GM23338 (cell line): ENCODE measurements around the gene ART3. TPM values are rescaled to one million over a fixed set of nuclear protein-coding genes. Genes with fewer than 3 reads are reported as not detected.

Experiments
- ATAC-seq: fragments of 200-7000 bp; cut with Tn5 transposase; 3 replicates; pipeline ENCODE4 v1.9.1; 2020
- DNase-seq: peaks from one replicate; pipeline ENCODE4 v3.0.0-alpha.2; 2015; ENCODE audit warnings: low spot score
- H2AFZ ChIP-seq: fragments of 200-600 bp; sonication (generic); 2 replicates; pipeline ENCODE4 v1.8.0; 2016; ENCODE audit warnings: antibody characterized with exemption, mild to moderate bottlenecking, moderate library complexity
- H3F3A ChIP-seq: fragments of 200-600 bp; sonication (generic); replicated peaks from 2 replicates; pipeline ENCODE4 v1.8.0; 2017; ENCODE audit warnings: antibody characterized with exemption, mixed run types, low read depth
- H3K27ac ChIP-seq: fragments of 200-600 bp; sonication (generic); 2 replicates; pipeline ENCODE4 v1.6.1; 2016; ENCODE audit warnings: low read depth
- H3K27me3 ChIP-seq: fragments of 200-600 bp; sonication (generic); 2 replicates; pipeline ENCODE4 v1.8.0; 2016; ENCODE audit warnings: mild to moderate bottlenecking, mixed run types, moderate library complexity; ENCODE audit not compliant: insufficient read depth
- H3K36me3 ChIP-seq: fragments of 200-600 bp; sonication (generic); 2 replicates; pipeline ENCODE4 v1.8.0; 2016; ENCODE audit warnings: mild to moderate bottlenecking; ENCODE audit not compliant: insufficient read depth
- H3K4me1 ChIP-seq: fragments of 200-600 bp; sonication (generic); 2 replicates; pipeline ENCODE4 v1.8.0; 2016; ENCODE audit warnings: mild to moderate bottlenecking, moderate library complexity; ENCODE audit not compliant: insufficient read depth
- H3K4me2 ChIP-seq: fragments of 200-600 bp; sonication (generic); 2 replicates; pipeline ENCODE4 v1.7.1; 2017; ENCODE audit warnings: mixed run types
- H3K4me3 ChIP-seq: fragments of 200-600 bp; sonication (generic); 2 replicates; pipeline ENCODE4 v1.6.1; 2016; ENCODE audit warnings: mixed run types
- H3K79me2 ChIP-seq: fragments of 200-600 bp; sonication (generic); replicated peaks from 2 replicates; pipeline ENCODE4 v1.8.0; 2017; ENCODE audit warnings: mild to moderate bottlenecking; ENCODE audit not compliant: insufficient read depth
- H3K9me2 ChIP-seq: fragments of 200-600 bp; sonication (generic); 2 replicates; pipeline ENCODE4 v1.8.0; 2017; ENCODE audit not compliant: insufficient read depth
- H4K20me1 ChIP-seq: fragments of 200-600 bp; sonication (generic); replicated peaks from 2 replicates; pipeline ENCODE4 v1.8.0; 2017; ENCODE audit warnings: mild to moderate bottlenecking; ENCODE audit not compliant: insufficient read depth
- H3K27ac Mint-ChIP-seq: 2 replicates; pipeline ENCODE4 v1.8.0; 2020; ENCODE audit warnings: inconsistent platforms, mild to moderate bottlenecking, moderate library complexity, mixed read lengths
- H3K27me3 Mint-ChIP-seq: 3 replicates; pipeline ENCODE4 v1.8.0; 2022; ENCODE audit warnings: low read depth, mild to moderate bottlenecking, moderate library complexity, mixed read lengths, inconsistent platforms; ENCODE audit not compliant: insufficient read depth, poor library complexity
- H3K36me3 Mint-ChIP-seq: 3 replicates; pipeline ENCODE4 v1.8.0; 2021; ENCODE audit warnings: low read depth, mild to moderate bottlenecking, inconsistent platforms, moderate library complexity, mixed read lengths
- H3K4me1 Mint-ChIP-seq: 3 replicates; pipeline ENCODE4 v1.8.0; 2020; ENCODE audit warnings: mild to moderate bottlenecking, inconsistent platforms, mixed read lengths
- H3K4me3 Mint-ChIP-seq: 3 replicates; pipeline ENCODE4 v1.8.0; 2021; ENCODE audit warnings: moderate library complexity, mild to moderate bottlenecking, inconsistent platforms, mixed read lengths
- H3K9me3 Mint-ChIP-seq: 3 replicates; pipeline ENCODE4 v1.8.0; 2020; ENCODE audit warnings: moderate library complexity, mild to moderate bottlenecking, inconsistent platforms, mixed read lengths
- CREB1 ChIP-seq: fragments of 250-450 bp; sonication (Bioruptor Pico); IDR thresholded peaks from 2 replicates; pipeline ENCODE4 v1.5.0; 2020; ENCODE audit warnings: low read depth, mild to moderate bottlenecking, moderate library complexity
- EZH2 ChIP-seq: fragments of 200-600 bp; sonication (generic); IDR thresholded peaks from one replicate; pipeline ENCODE4 v1.8.0; 2017; ENCODE audit warnings: antibody characterized with exemption, mild to moderate bottlenecking, low read depth; ENCODE audit not compliant: unreplicated experiment
- EZH2phosphoT487 ChIP-seq: fragments of 200-600 bp; sonication (generic); IDR thresholded peaks from one replicate; pipeline ENCODE4 v1.8.1; 2018; ENCODE audit warnings: antibody characterized with exemption; ENCODE audit not compliant: unreplicated experiment
- JUNB ChIP-seq: IDR thresholded peaks from one replicate; pipeline ENCODE4 v1.6.1; 2016; ENCODE audit warnings: antibody characterized with exemption; ENCODE audit not compliant: unreplicated experiment
- NANOG ChIP-seq: IDR thresholded peaks from 2 replicates; pipeline ENCODE4 v1.6.1; 2016; ENCODE audit warnings: antibody characterized with exemption, borderline replicate concordance
- POLR2AphosphoS5 ChIP-seq: IDR thresholded peaks from 2 replicates; pipeline ENCODE4 v1.6.1; 2016; ENCODE audit warnings: antibody characterized with exemption, low read depth
- STAT1 ChIP-seq: IDR thresholded peaks from one replicate; pipeline ENCODE4 v1.6.1; 2016; ENCODE audit warnings: antibody characterized with exemption; ENCODE audit not compliant: unreplicated experiment
- ZNF114 ChIP-seq: fragments of 250-450 bp; sonication (Bioruptor Pico); IDR thresholded peaks from 2 replicates; pipeline ENCODE4 v1.5.0; 2020; ENCODE audit warnings: mild to moderate bottlenecking, moderate library complexity
- ZNF331 ChIP-seq: fragments of 250-450 bp; sonication (Bioruptor Pico); IDR thresholded peaks from 2 replicates; pipeline ENCODE4 v1.5.0; 2020; ENCODE audit warnings: low read depth, mild to moderate bottlenecking, moderate library complexity
- polyA plus RNA-seq: library from polyadenylated mRNA; unstranded; fragments of >200 nt; fragmentation: Nextera tagmentation; extraction: Ambion mirVana; gene quantifications from 2 replicates; pipeline ENCODE4 v1.2.1, GENCODE V29; 2016
- total RNA-seq: library from RNA; depleted of rRNA; stranded (reverse); fragments of >200 nt; shearing (Covaris generic); gene quantifications from 2 replicates; pipeline ENCODE4 v1.2.3, GENCODE V29; 2014
- TF ChIP-seq, protein P1 (sequence below): IDR thresholded peaks from one replicate; pipeline ENCODE4 v1.6.1; 2018; ENCODE audit warnings: antibody characterized with exemption; ENCODE audit not compliant: unreplicated experiment
- TF ChIP-seq, protein P2 (sequence below): IDR thresholded peaks from 2 replicates; pipeline ENCODE4 v1.6.1; 2016; ENCODE audit warnings: antibody characterized with exemption
- TF ChIP-seq, protein P3 (sequence below): fragments of 250-450 bp; sonication (Bioruptor Pico); IDR thresholded peaks from 2 replicates; pipeline ENCODE4 v1.5.0; 2020; ENCODE audit warnings: mild to moderate bottlenecking, moderate library complexity
- TF ChIP-seq, protein P4 (sequence below), 2 experiments: fragments of 200-600 bp in 1 of 2; sonication (generic) in 1 of 2; conservative IDR thresholded peaks; 2 replicates each; pipeline versions ENCODE4 v1.5.1 to v1.6.1; 2016 to 2017; ENCODE audit warnings: antibody characterized with exemption in 2 of 2, low read depth in 2 of 2, mild to moderate bottlenecking in 2 of 2, moderate library complexity in 1 of 2

The ART3 gene
- total and polyA plus RNA-seq, 2 experiments from 2014 or later, result 0.87 to 1.7 TPM

DNA sequence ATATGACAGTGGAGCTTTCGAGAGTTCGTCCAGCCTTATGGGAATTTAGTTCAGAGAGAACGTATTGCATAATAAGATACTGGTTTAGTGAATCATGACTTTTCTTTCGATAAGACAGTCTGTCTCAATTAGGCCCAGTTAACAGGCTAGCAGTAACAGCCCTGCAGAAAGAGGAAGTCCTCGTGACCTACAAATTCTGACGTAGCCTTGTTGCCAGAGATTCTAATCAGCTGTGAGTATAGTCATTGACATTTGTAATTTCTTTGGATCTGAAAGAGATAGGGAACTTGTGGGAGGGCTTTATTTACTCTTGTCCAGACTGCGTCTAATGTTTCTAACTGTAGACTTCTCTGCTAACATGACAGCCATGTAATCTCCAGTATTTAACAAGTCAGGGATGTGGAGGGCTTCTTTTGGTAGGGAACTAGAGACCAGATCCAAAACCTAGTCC lies 15.8 kb downstream of the ART3 start:
- Histone ChIP-seq H3K9me2 (no peaks in the 10 kb centered on the region), H3K27me3 (no peaks in the 10 kb centered on the region), H3K27ac (no peak overlapping the region), H3K4me2 (no peak overlapping the region), H3K4me3 (no peak overlapping the region), H4K20me1 (no peaks in the 10 kb centered on the region), H3K36me3 (no peaks in the 10 kb centered on the region), H3F3A (no peaks in the 10 kb centered on the region), H3K4me1 (no peaks in the 10 kb centered on the region; the same call in 1 of the 2 replicates), H2AFZ (no peak overlapping the region), H3K79me2 (no peaks in the 10 kb centered on the region)
- Mint-ChIP-seq H3K4me3 (no peak overlapping the region), H3K27ac (no peak overlapping the region), H3K27me3 (peaks cover 1% of the 10 kb centered on the region), H3K4me1 (peaks cover 6% of the 10 kb centered on the region), H3K9me3 (no peaks in the 10 kb centered on the region; the same call in 2 of the 3 replicates), H3K36me3 (no peaks in the 10 kb centered on the region)
- no peak for DNase-seq
- no peak for ATAC-seq
- TF ChIP-seq ZNF331 (CRISPR knock-in tag), result no peak
- TF ChIP-seq, protein P1, sequence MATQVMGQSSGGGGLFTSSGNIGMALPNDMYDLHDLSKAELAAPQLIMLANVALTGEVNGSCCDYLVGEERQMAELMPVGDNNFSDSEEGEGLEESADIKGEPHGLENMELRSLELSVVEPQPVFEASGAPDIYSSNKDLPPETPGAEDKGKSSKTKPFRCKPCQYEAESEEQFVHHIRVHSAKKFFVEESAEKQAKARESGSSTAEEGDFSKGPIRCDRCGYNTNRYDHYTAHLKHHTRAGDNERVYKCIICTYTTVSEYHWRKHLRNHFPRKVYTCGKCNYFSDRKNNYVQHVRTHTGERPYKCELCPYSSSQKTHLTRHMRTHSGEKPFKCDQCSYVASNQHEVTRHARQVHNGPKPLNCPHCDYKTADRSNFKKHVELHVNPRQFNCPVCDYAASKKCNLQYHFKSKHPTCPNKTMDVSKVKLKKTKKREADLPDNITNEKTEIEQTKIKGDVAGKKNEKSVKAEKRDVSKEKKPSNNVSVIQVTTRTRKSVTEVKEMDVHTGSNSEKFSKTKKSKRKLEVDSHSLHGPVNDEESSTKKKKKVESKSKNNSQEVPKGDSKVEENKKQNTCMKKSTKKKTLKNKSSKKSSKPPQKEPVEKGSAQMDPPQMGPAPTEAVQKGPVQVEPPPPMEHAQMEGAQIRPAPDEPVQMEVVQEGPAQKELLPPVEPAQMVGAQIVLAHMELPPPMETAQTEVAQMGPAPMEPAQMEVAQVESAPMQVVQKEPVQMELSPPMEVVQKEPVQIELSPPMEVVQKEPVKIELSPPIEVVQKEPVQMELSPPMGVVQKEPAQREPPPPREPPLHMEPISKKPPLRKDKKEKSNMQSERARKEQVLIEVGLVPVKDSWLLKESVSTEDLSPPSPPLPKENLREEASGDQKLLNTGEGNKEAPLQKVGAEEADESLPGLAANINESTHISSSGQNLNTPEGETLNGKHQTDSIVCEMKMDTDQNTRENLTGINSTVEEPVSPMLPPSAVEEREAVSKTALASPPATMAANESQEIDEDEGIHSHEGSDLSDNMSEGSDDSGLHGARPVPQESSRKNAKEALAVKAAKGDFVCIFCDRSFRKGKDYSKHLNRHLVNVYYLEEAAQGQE, result no peak
- TF ChIP-seq POLR2AphosphoS5, result no peak
- TF ChIP-seq STAT1, result no peak
- TF ChIP-seq JUNB, result no peak
- TF ChIP-seq ZNF114, result no peak
- TF ChIP-seq, protein P2, sequence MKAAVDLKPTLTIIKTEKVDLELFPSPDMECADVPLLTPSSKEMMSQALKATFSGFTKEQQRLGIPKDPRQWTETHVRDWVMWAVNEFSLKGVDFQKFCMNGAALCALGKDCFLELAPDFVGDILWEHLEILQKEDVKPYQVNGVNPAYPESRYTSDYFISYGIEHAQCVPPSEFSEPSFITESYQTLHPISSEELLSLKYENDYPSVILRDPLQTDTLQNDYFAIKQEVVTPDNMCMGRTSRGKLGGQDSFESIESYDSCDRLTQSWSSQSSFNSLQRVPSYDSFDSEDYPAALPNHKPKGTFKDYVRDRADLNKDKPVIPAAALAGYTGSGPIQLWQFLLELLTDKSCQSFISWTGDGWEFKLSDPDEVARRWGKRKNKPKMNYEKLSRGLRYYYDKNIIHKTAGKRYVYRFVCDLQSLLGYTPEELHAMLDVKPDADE, result no peak
- TF ChIP-seq CREB1, result no peak
- TF ChIP-seq, protein P3, sequence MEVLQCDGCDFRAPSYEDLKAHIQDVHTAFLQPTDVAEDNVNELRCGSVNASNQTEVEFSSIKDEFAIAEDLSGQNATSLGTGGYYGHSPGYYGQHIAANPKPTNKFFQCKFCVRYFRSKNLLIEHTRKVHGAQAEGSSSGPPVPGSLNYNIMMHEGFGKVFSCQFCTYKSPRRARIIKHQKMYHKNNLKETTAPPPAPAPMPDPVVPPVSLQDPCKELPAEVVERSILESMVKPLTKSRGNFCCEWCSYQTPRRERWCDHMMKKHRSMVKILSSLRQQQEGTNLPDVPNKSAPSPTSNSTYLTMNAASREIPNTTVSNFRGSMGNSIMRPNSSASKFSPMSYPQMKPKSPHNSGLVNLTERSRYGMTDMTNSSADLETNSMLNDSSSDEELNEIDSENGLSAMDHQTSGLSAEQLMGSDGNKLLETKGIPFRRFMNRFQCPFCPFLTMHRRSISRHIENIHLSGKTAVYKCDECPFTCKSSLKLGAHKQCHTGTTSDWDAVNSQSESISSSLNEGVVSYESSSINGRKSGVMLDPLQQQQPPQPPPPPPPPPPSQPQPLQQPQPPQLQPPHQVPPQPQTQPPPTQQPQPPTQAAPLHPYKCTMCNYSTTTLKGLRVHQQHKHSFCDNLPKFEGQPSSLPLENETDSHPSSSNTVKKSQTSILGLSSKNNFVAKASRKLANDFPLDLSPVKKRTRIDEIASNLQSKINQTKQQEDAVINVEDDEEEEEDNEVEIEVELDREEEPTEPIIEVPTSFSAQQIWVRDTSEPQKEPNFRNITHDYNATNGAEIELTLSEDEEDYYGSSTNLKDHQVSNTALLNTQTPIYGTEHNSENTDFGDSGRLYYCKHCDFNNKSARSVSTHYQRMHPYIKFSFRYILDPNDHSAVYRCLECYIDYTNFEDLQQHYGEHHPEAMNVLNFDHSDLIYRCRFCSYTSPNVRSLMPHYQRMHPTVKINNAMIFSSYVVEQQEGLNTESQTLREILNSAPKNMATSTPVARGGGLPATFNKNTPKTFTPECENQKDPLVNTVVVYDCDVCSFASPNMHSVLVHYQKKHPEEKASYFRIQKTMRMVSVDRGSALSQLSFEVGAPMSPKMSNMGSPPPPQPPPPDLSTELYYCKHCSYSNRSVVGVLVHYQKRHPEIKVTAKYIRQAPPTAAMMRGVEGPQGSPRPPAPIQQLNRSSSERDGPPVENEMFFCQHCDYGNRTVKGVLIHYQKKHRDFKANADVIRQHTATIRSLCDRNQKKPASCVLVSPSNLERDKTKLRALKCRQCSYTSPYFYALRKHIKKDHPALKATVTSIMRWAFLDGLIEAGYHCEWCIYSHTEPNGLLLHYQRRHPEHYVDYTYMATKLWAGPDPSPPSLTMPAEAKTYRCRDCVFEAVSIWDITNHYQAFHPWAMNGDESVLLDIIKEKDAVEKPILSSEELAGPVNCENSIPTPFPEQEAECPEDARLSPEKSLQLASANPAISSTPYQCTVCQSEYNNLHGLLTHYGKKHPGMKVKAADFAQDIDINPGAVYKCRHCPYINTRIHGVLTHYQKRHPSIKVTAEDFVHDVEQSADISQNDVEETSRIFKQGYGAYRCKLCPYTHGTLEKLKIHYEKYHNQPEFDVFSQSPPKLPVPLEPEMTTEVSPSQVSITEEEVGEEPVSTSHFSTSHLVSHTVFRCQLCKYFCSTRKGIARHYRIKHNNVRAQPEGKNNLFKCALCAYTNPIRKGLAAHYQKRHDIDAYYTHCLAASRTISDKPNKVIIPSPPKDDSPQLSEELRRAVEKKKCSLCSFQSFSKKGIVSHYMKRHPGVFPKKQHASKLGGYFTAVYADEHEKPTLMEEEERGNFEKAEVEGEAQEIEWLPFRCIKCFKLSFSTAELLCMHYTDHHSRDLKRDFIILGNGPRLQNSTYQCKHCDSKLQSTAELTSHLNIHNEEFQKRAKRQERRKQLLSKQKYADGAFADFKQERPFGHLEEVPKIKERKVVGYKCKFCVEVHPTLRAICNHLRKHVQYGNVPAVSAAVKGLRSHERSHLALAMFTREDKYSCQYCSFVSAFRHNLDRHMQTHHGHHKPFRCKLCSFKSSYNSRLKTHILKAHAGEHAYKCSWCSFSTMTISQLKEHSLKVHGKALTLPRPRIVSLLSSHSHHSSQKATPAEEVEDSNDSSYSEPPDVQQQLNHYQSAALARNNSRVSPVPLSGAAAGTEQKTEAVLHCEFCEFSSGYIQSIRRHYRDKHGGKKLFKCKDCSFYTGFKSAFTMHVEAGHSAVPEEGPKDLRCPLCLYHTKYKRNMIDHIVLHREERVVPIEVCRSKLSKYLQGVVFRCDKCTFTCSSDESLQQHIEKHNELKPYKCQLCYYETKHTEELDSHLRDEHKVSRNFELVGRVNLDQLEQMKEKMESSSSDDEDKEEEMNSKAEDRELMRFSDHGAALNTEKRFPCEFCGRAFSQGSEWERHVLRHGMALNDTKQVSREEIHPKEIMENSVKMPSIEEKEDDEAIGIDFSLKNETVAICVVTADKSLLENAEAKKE (CRISPR knock-in tag), result no peak
- TF ChIP-seq, protein P4, sequence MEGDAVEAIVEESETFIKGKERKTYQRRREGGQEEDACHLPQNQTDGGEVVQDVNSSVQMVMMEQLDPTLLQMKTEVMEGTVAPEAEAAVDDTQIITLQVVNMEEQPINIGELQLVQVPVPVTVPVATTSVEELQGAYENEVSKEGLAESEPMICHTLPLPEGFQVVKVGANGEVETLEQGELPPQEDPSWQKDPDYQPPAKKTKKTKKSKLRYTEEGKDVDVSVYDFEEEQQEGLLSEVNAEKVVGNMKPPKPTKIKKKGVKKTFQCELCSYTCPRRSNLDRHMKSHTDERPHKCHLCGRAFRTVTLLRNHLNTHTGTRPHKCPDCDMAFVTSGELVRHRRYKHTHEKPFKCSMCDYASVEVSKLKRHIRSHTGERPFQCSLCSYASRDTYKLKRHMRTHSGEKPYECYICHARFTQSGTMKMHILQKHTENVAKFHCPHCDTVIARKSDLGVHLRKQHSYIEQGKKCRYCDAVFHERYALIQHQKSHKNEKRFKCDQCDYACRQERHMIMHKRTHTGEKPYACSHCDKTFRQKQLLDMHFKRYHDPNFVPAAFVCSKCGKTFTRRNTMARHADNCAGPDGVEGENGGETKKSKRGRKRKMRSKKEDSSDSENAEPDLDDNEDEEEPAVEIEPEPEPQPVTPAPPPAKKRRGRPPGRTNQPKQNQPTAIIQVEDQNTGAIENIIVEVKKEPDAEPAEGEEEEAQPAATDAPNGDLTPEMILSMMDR (conservative IDR thresholded peaks at IDR 0.05; ENCODE audit: low read depth in 2 of 2), result no peak
- TF ChIP-seq NANOG, result no peak
- no peak for TF ChIP-seq EZH2
- no peak for TF ChIP-seq EZH2phosphoT487
